Measurements from ENCODE around the gene KRTAP9-8.

- no peak for TF ChIP-seq SPI1 (IDR thresholded peaks at IDR 0.05; ENCODE audit: borderline replicate concordance, low read depth)
- TF ChIP-seq CTCF (IDR thresholded peaks at IDR 0.05; ENCODE audit: insufficient read depth, low read length), result no peak
These were observed 29.9 kb downstream of the KRTAP9-8 start for GRCh38 chr17:41267711-41268110.
